Myocyte (in vitro differentiated cells): ENCODE data around the gene PKP3. TPM values are rescaled to one million over a fixed set of nuclear protein-coding genes. Genes with fewer than 3 reads are reported as not detected.
A peak's percentile ranks its signal among the peaks of the same experiment; 100 is the strongest.
"Not testable (repeated sequence)": the region's sequence is repeated elsewhere in the genome, so short reads cannot be mapped to it uniquely, and the experiment has no call there.

ENCODE experiments used
- DNase-seq: peaks from one replicate; pipeline ENCODE4 v3.0.0-alpha.2; 2012; ENCODE audit warnings: low read depth
- total RNA-seq: library from RNA; depleted of rRNA; stranded (reverse); fragments of >200 nt; gene quantifications from 2 replicates; pipeline ENCODE4 v1.2.3, GENCODE V29; 2014

Gene PKP3
- total RNA-seq, 1 donor from 2014 or later = 1.4 TPM

- DNase-seq = no peak
Observed at GRCh38 chr11:362642-363442, 31.2 kb upstream of the PKP3 start.

GRCh38 chr11:363443-363805, 30.6 kb upstream of the PKP3 start:
- DNase-seq = not testable (repeated sequence)

DNA sequence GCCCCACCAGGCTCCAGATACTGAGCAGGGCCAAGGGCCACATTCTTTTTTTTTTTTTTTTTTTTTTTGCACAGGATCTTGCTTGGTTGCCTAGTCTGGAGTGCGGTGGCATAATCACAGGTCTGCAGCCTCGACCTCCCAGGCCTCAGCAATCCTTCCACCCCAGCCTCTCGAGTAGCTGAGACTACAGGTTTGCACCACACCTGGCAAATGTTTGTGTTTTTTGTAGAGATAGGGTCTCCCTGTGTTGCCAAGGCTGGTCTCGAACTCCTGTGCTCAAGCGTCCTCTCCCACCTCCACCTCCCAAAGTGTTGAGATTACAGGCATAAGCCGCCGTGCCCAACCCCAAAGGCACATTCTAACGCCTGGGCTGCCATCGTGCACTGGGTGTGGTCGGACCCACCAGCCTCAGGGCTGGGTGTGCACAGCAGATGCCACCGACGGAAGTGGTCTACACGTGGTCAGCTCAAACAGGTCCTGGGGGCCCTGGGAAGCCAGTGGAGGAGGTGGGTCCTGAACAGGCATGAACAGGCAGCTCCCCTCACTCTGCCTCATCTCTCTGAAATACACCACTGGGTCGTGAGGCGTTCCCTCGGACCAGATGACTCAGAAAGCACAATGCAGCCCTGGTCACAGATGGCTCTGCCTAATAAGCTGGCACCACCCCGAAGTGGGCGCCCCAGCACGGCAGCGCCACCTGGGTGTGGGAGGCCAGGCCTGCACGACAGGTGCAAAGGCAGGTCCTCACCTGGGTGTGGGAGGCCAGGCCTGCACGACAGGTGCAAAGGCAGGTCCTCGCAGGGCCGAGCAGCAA, 29.9 kb upstream of the PKP3 start:
- peak; percentile 33 for DNase-seq

GRCh38 chr11:364991-365725, 28.9 kb upstream of the PKP3 start:
- DNase-seq = no peak

- no peak for DNase-seq
Observed at GRCh38 chr11:365831-366230, 28.2 kb upstream of the PKP3 start.

DNA sequence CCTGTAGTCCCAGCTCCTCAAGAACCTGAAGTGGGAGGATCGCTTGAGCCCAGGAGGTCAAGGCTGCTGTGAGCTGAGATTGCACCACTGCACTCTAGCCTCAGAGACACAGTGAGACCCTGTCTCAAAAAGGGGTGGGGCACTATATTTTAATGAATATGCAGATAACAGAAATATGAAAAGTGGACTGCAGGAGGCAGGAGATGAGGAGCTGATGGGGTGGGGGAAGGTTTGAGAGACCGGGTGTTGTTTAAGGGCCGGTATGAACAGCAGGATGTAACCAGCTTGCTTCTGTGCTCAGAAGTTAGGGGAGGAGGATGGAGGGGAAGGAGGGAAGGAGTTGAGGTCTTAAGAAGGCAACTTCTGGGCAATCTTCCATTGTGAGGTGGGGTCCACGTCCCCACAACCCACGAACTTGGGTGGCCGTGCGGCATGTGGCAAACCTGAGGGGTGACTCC, 26.0 kb upstream of the PKP3 start:
- no peak for DNase-seq

- peak; percentile 62 for DNase-seq
Observed at GRCh38 chr11:368414-369335, 25.3 kb upstream of the PKP3 start.

GRCh38 chr11:369336-370018, 24.5 kb upstream of the PKP3 start, which contains the start of gene B4GALNT4:
Gene B4GALNT4, plus strand, starts transcription at chr11:369499. Its CDS starts 305 bp downstream, at chr11:369804.
- no peak for DNase-seq

- no peak for DNase-seq
Observed at GRCh38 chr11:370070-370941, 23.7 kb upstream of the PKP3 start.

DNA sequence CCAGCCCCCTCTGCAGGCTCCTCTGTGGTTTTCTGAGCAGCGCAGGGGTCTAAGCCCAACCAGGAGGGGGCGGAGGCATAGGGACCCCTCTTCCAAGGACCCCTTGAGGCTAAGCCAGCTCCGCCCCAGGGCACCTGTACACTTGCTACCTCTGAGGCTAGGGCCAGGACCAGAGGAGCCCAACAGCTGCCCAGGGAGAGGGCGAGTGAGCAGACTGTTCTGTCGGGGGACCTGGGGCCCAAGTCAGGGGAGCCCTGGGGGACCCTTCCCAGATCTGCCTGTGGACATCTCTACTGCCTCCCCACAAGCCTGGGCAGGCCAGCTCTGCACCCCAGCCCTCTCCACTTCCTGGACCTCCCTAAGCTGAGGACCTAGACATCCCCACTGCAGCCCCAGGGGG, 23.0 kb upstream of the PKP3 start:
- DNase-seq = no peak

- no peak for DNase-seq
Observed at GRCh38 chr11:371716-372590, 22.1 kb upstream of the PKP3 start.

- DNase-seq = no peak
Observed at GRCh38 chr11:372809-373715, 20.9 kb upstream of the PKP3 start.

- DNase-seq = no peak
Observed at GRCh38 chr11:373716-374551, 20.1 kb upstream of the PKP3 start.

DNA sequence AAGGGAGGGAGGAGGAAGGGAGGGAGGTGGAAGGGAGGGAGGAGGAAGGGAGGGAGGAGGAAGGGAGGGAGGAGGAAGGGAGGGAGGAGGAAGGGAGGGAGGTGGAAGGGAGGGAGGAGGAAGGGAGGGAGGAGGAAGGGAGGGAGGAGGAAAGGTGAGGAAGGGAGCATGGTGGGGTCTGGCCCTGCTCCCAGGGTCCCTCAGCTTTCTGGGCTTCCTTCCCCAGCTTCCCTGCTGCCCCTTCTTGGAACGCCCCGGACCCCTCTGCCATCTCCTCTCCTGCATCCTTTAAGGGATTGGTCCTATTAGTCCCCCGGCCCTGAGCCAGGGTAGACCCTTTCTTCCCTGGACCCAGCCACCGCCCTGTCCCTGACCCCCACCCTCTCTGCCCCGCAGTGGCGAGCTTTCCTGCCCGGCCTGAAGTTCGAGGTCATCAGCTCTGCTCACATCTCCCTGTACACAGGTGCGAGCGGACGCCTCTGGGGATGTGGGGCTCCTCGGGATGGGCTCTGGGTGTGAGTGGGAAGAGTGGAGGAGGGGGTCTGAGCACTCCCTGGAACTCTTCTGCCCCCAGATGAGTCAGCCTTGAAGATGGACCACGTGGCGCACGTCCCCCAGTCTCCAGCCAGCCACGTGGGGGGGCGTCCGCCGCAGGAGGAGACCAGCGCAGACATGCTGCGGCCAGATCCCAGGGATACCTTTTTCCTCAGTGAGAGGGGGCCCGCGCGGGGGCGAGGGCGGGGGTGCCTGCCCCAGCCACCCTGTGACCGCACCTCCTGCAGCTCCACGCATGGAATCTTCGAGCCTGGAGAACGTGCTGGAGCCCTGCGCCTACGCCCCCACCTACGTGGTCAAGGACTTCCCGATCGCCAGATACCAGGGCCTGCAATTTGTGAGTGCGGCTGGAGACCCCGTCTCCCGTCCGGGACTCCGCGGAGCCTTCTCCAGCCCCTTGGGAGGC, 18.7 kb upstream of the PKP3 start:
- DNase-seq = no peak
